ENCODE data around the gene DNAH1. TPM values are rescaled to one million over a fixed set of nuclear protein-coding genes. Genes with fewer than 3 reads are reported as not detected.

DNAH1 gene
- total and polyA plus RNA-seq, 2 experiments from 2014 or later: 0.81 to 4.0 TPM

DNA sequence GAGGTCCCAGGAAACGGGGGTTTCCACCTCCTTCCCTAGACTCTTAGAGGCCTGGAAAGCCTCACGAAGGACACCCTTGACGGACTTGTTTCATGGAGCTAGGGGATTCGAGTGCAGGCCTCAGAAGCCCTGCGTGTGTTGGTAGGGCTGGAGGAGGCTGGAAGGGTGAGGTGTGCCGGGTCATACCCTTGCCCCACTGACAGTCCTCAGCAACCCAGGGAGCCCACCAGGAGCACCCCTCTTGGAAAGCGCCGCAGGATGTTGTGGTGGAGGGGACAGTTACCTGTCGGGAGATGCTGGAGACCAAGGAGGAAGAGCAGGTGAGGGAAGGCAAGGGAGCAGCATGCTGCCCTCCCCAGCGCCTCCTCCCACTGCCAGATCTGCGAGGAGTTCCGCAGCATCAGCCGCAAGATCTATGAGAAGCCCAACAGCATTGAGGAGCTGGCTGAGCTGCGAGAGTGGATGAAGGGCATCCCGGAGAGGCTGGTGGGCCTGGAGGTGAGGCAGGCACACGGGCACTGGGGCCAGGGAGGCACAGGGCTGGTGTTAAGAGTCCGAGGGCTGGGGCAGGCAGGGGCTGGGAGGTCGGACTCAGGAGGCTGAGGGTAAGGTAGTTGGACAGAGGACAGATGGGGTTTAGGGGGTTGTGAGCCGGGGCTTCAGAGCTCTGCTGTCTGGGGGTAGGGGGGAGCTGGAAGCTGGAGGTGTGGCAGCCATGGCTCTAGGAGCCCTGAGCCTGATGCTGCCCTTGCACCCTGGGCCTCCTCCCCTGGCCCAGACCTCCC is 33.7 kb downstream of the DNAH1 start:
- in situ Hi-C loops (cut with MboI): loop anchor here (10.0 kb wide), 1 partner anchor 115 kb away; the partner anchor contains the start of gene TWF2
- H3K4me2 ChIP-seq (ENCODE audit: unreplicated experiment): no peak overlapping the region
- DNase-seq: no peak
- no peaks in the 10 kb centered on the region for H3K27me3 ChIP-seq (replicated peaks; ENCODE audit: insufficient read depth)
- H3K79me2 ChIP-seq (ENCODE audit: insufficient read depth): no peaks in the 10 kb centered on the region
- no peaks in the 10 kb centered on the region for H3F3A ChIP-seq (ENCODE audit: insufficient read depth)
- peaks cover 15% of the 10 kb centered on the region for H3K4me1 ChIP-seq (ENCODE audit: insufficient read depth)
- H3K9ac ChIP-seq: no peak overlapping the region
- 83 to 84% methylated on average over 18 to 19 of the region's 19 CpGs for WGBS, 2 experiments (ENCODE audit: low coverage in 1 of 2, low lambda C conversion rate in 2 of 2, missing lambda C conversion rate in 2 of 2)
- TF ChIP-seq EZH2 (IDR thresholded peaks at IDR 0.05; ENCODE audit: insufficient read depth, poor library complexity, severe bottlenecking) (no peak), EZH2phosphoT487 (IDR thresholded peaks at IDR 0.05; ENCODE audit: insufficient read depth, low read depth) (no peak)
- H3K4me3 ChIP-seq: no peak overlapping the region
- H4K20me1 ChIP-seq (ENCODE audit: insufficient read depth): no peaks in the 10 kb centered on the region
- H3K9me3 ChIP-seq (ENCODE audit: low read depth): no peaks in the 10 kb centered on the region
- no peak overlapping the region for H3K27ac ChIP-seq
- no peak overlapping the region for H2AFZ ChIP-seq
- H3K36me3 ChIP-seq (ENCODE audit: low read depth): no peaks in the 10 kb centered on the region
- H3K9me2 ChIP-seq (ENCODE audit: insufficient read depth): no peaks in the 10 kb centered on the region

DNA sequence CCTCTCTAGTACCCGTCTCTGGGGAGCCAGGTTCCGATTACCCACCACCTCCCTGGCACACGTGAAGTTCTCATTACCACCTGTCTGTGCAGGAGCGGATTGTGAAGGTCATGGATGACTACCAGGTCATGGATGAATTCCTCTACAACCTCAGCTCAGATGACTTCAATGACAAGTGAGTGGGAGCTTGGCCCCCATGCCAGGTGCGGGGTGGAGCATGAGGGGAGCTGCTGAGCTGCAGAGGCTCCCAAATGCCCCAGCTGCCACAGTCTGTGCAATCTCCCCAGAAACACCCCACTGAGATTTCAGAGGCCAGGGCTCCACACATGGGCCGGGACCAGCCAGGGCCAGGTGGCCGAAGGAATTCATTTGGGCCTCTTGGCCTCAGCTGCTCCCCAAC is 34.3 kb downstream of the DNAH1 start:
- DNase-seq: no peak
- Histone ChIP-seq H3K9me2 (ENCODE audit: insufficient read depth) (no peaks in the 10 kb centered on the region), H2AFZ (no peak overlapping the region), H3K79me2 (ENCODE audit: insufficient read depth) (no peaks in the 10 kb centered on the region), H3K4me1 (ENCODE audit: insufficient read depth) (peaks cover 15% of the 10 kb centered on the region), H3F3A (ENCODE audit: insufficient read depth) (no peaks in the 10 kb centered on the region), H3K27me3 (replicated peaks; ENCODE audit: insufficient read depth) (no peaks in the 10 kb centered on the region), H4K20me1 (ENCODE audit: insufficient read depth) (no peaks in the 10 kb centered on the region), H3K4me2 (ENCODE audit: unreplicated experiment) (no peak overlapping the region), H3K9ac (no peak overlapping the region), H3K4me3 (no peak overlapping the region), H3K36me3 (ENCODE audit: low read depth) (no peaks in the 10 kb centered on the region), H3K9me3 (ENCODE audit: low read depth) (no peaks in the 10 kb centered on the region), H3K27ac (no peak overlapping the region)
- TF ChIP-seq EZH2phosphoT487 (IDR thresholded peaks at IDR 0.05; ENCODE audit: insufficient read depth, low read depth): no peak
- TF ChIP-seq EZH2 (IDR thresholded peaks at IDR 0.05; ENCODE audit: insufficient read depth, poor library complexity, severe bottlenecking): no peak
- in situ Hi-C loops (cut with MboI): no loop called here
- 93 to 95% methylated on average over 7 of the region's 7 CpGs for WGBS, 2 experiments (ENCODE audit: low coverage in 1 of 2, low lambda C conversion rate in 2 of 2, missing lambda C conversion rate in 2 of 2)

DNA sequence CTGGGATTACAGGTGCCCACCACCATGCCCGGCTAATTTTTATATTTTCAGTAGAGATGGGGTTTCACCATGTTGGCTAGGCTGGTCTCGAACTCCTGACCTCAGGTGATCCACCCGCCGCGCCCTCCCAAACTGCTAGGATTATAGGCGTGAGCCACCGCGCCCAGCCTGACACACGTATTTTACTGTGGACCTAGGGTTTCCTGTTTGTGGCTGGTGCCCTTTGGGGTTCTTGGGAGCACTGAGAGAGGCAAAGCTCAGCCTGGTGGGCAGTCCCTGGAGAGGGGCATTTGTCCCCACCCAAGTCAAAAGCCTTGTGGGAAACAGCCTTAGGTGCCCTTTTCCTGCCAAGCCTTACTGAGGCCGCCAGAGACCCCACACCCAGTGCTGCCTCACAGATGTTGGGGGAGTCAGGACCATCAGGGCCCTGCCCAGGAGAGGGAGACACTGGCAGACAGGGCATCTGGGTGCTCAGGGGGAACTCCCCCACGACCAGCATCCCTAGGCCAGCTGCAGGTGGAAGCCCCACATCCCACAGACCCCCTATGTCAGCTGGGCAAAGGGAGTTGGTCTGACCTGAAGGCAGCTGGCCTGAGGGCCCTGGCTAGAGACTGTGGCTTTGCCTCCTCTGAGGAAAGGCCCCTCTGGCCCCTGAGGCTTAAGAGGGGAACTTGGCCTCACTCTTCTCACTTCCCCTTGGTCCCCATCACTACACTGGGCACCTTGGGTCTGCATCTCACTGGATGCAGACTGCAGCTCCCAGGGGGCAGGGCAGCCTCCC is 35.1 kb downstream of the DNAH1 start:
- H3K9ac ChIP-seq: no peak overlapping the region
- no peaks in the 10 kb centered on the region for H3K79me2 ChIP-seq (ENCODE audit: insufficient read depth)
- H3K27ac ChIP-seq: no peak overlapping the region
- no peaks in the 10 kb centered on the region for H3K36me3 ChIP-seq (ENCODE audit: low read depth)
- no peak for DNase-seq
- in situ Hi-C loops (cut with MboI): no loop called here
- no peak overlapping the region for H2AFZ ChIP-seq
- WGBS, 2 experiments (ENCODE audit: low coverage in 1 of 2, low lambda C conversion rate in 2 of 2, missing lambda C conversion rate in 2 of 2): 91 to 93% methylated on average over 9 to 11 of the region's 11 CpGs
- no peaks in the 10 kb centered on the region for H3K9me2 ChIP-seq (ENCODE audit: insufficient read depth)
- H3F3A ChIP-seq (ENCODE audit: insufficient read depth): no peaks in the 10 kb centered on the region
- no peak overlapping the region for H3K4me2 ChIP-seq (ENCODE audit: unreplicated experiment)
- H3K4me3 ChIP-seq: no peak overlapping the region
- H3K9me3 ChIP-seq (ENCODE audit: low read depth): no peaks in the 10 kb centered on the region
- TF ChIP-seq EZH2 (IDR thresholded peaks at IDR 0.05; ENCODE audit: insufficient read depth, poor library complexity, severe bottlenecking): no peak
- no peak for TF ChIP-seq EZH2phosphoT487 (IDR thresholded peaks at IDR 0.05; ENCODE audit: insufficient read depth, low read depth)
- peaks cover 8% of the 10 kb centered on the region for H3K4me1 ChIP-seq (ENCODE audit: insufficient read depth)
- no peaks in the 10 kb centered on the region for H3K27me3 ChIP-seq (replicated peaks; ENCODE audit: insufficient read depth)
- H4K20me1 ChIP-seq (ENCODE audit: insufficient read depth): no peaks in the 10 kb centered on the region

DNA sequence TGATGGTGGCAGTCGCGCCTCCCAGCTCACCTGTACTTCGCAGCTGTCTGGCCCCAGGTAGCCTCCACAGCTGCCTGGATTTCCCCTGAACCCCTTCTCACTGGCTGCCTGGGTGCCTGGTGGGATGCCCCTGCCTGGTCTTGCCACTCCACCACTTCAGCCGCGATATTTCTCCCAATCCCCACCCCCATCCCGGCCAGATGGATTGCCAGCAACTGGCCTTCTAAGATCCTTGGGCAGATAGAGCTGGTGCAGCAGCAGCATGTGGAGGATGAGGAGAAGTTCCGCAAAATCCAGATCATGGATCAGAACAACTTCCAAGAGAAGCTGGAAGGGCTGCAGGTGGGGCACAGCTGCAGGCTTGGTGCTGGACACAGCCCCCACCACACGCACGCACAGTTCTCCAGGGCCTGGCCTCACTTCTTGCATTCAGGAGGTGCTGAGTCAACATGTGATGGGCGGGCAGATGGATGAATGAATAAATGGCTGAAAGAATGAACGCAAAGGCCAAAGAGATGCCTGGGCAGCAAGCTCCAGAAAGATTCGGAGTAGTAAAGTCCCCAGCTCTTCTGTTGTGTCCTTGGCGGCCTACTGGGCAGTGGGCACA is 35.7 kb downstream of the DNAH1 start:
- Histone ChIP-seq H2AFZ (no peak overlapping the region), H3K9ac (no peak overlapping the region), H3K79me2 (ENCODE audit: insufficient read depth) (no peaks in the 10 kb centered on the region), H3K27ac (no peak overlapping the region), H3K4me3 (no peak overlapping the region), H3K4me1 (ENCODE audit: insufficient read depth) (peaks cover 3% of the 10 kb centered on the region), H4K20me1 (ENCODE audit: insufficient read depth) (no peaks in the 10 kb centered on the region), H3K36me3 (ENCODE audit: low read depth) (no peaks in the 10 kb centered on the region), H3K4me2 (ENCODE audit: unreplicated experiment) (no peak overlapping the region), H3K9me2 (ENCODE audit: insufficient read depth) (no peaks in the 10 kb centered on the region), H3K9me3 (ENCODE audit: low read depth) (no peaks in the 10 kb centered on the region), H3K27me3 (replicated peaks; ENCODE audit: insufficient read depth) (no peaks in the 10 kb centered on the region), H3F3A (ENCODE audit: insufficient read depth) (no peaks in the 10 kb centered on the region)
- WGBS, 2 experiments (ENCODE audit: low coverage in 1 of 2, low lambda C conversion rate in 2 of 2, missing lambda C conversion rate in 2 of 2): 96% methylated on average over 13 of the region's 13 CpGs
- DNase-seq: no peak
- no peak for TF ChIP-seq EZH2phosphoT487 (IDR thresholded peaks at IDR 0.05; ENCODE audit: insufficient read depth, low read depth)
- no peak for TF ChIP-seq EZH2 (IDR thresholded peaks at IDR 0.05; ENCODE audit: insufficient read depth, poor library complexity, severe bottlenecking)
- in situ Hi-C loops (cut with MboI): no loop called here
